ENCODE data around the gene PCDH1.

GRCh38 chr5:141824717-141825116, 53.5 kb downstream of the PCDH1 start:
- TF ChIP-seq, protein P1, sequence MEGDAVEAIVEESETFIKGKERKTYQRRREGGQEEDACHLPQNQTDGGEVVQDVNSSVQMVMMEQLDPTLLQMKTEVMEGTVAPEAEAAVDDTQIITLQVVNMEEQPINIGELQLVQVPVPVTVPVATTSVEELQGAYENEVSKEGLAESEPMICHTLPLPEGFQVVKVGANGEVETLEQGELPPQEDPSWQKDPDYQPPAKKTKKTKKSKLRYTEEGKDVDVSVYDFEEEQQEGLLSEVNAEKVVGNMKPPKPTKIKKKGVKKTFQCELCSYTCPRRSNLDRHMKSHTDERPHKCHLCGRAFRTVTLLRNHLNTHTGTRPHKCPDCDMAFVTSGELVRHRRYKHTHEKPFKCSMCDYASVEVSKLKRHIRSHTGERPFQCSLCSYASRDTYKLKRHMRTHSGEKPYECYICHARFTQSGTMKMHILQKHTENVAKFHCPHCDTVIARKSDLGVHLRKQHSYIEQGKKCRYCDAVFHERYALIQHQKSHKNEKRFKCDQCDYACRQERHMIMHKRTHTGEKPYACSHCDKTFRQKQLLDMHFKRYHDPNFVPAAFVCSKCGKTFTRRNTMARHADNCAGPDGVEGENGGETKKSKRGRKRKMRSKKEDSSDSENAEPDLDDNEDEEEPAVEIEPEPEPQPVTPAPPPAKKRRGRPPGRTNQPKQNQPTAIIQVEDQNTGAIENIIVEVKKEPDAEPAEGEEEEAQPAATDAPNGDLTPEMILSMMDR (IDR thresholded peaks at IDR 0.05) = no peak
- no peak for TF ChIP-seq POLR2A (IDR thresholded peaks at IDR 0.05)
